ENCODE results near the gene CACNB4.

- no peak for TF ChIP-seq POLR2AphosphoS5 (IDR thresholded peaks at IDR 0.05)
- TF ChIP-seq, protein P1, sequence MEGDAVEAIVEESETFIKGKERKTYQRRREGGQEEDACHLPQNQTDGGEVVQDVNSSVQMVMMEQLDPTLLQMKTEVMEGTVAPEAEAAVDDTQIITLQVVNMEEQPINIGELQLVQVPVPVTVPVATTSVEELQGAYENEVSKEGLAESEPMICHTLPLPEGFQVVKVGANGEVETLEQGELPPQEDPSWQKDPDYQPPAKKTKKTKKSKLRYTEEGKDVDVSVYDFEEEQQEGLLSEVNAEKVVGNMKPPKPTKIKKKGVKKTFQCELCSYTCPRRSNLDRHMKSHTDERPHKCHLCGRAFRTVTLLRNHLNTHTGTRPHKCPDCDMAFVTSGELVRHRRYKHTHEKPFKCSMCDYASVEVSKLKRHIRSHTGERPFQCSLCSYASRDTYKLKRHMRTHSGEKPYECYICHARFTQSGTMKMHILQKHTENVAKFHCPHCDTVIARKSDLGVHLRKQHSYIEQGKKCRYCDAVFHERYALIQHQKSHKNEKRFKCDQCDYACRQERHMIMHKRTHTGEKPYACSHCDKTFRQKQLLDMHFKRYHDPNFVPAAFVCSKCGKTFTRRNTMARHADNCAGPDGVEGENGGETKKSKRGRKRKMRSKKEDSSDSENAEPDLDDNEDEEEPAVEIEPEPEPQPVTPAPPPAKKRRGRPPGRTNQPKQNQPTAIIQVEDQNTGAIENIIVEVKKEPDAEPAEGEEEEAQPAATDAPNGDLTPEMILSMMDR (IDR thresholded peaks at IDR 0.05 in 8 of 11, conservative IDR thresholded peaks at IDR 0.05 in 3 of 11): no peak
- TF ChIP-seq POLR2A (IDR thresholded peaks at IDR 0.05): no peak
These were observed 271.2 kb downstream of the CACNB4 start for GRCh38 chr2:151827564-151828142.
